ENCODE measurements around the gene VSIG10L. TPM values are rescaled to one million over a fixed set of nuclear protein-coding genes. Genes with fewer than 3 reads are reported as not detected.

Gene VSIG10L
- total RNA-seq, 2 experiments from 2014 or later = 0.11 to 0.14 TPM

DNA sequence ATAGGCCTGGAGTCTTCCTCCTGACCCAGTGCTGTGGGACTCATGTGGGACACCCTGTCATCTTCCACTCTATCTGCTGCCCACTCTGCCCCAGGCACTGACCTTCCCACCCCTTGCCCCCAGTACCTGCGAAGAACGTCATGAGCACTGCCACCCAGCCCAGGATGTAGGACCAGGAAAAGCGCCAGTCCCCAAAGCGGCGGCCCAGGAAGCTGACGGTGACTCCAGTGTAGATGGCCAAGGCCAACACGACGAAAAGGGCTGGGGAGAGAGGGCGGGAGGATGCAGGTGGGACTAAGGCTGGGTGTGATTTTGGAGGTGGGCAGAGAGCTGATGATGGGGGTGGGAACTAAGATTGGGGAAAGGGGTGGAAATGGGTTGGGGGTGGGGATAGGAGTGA lies 38.4 kb upstream of the VSIG10L start:
- Histone ChIP-seq H3K36me3 (ENCODE audit: insufficient read depth, low read length) (no peaks in the 10 kb centered on the region), H3K27ac (ENCODE audit: low read depth in 1 of 2, low read length in 2 of 2) (no peak overlapping the region), H3K4me3 (ENCODE audit: low read length) (no peak overlapping the region), H3K9me3 (ENCODE audit: control insufficient read depth in 1 of 2, insufficient read depth in 1 of 2, low read length in 2 of 2) (peaks cover 6 to 10% of the 10 kb centered on the region in 2 experiments), H3K4me1 (ENCODE audit: insufficient read depth, low read length) (peaks cover 16% of the 10 kb centered on the region), H3K27me3 (ENCODE audit: control insufficient read depth in 1 of 2, insufficient read depth in 2 of 2, low read length in 2 of 2) (no peaks in the 10 kb centered on the region)
- CTCF ChIA-PET = no interaction called here
- peaks cover 13% of the 10 kb centered on the region for H3K4me1 Mint-ChIP-seq (ENCODE audit: low read depth)
- DNase-seq (no peak), ATAC-seq (ENCODE audit: poor library complexity) (no peak)
- H3K27me3 Mint-ChIP-seq = no peaks in the 10 kb centered on the region
- intact Hi-C loops (cut with DNase I, micrococcal nuclease) = no loop called here
- POLR2A ChIA-PET = no interaction called here
- H3K4me3 Mint-ChIP-seq = no peak overlapping the region
- no peaks in the 10 kb centered on the region for H3K36me3 Mint-ChIP-seq (ENCODE audit: low read depth)
- peaks cover 3% of the 10 kb centered on the region for H3K9me3 Mint-ChIP-seq
- TF ChIP-seq, protein P1, sequence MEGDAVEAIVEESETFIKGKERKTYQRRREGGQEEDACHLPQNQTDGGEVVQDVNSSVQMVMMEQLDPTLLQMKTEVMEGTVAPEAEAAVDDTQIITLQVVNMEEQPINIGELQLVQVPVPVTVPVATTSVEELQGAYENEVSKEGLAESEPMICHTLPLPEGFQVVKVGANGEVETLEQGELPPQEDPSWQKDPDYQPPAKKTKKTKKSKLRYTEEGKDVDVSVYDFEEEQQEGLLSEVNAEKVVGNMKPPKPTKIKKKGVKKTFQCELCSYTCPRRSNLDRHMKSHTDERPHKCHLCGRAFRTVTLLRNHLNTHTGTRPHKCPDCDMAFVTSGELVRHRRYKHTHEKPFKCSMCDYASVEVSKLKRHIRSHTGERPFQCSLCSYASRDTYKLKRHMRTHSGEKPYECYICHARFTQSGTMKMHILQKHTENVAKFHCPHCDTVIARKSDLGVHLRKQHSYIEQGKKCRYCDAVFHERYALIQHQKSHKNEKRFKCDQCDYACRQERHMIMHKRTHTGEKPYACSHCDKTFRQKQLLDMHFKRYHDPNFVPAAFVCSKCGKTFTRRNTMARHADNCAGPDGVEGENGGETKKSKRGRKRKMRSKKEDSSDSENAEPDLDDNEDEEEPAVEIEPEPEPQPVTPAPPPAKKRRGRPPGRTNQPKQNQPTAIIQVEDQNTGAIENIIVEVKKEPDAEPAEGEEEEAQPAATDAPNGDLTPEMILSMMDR (IDR thresholded peaks at IDR 0.05) = no peak
- H3K27ac Mint-ChIP-seq = no peak overlapping the region

DNA sequence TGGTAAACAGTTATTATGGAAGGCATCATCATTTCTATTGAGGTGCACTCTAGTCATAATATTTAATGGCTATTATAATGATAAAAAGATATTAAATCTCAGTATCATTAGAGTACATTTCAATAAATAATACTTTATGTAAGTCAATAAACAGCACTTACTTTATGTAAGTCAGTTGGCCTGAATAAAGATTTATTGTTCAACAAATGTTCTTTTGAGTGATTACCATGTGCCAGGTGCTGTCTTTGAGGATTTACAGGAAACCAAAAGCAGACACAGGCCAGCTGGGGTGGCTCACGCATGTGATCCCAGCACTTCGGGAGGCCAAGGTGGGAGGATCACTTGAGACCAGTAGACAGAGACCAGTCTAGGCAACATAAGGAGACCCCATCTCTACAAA lies 35.5 kb upstream of the VSIG10L start:
- H3K27ac ChIP-seq (ENCODE audit: low read depth in 1 of 2, low read length in 2 of 2) = no peak overlapping the region
- peaks cover 41% of the 10 kb centered on the region for H3K4me1 Mint-ChIP-seq (ENCODE audit: low read depth)
- H3K4me1 ChIP-seq (ENCODE audit: insufficient read depth, low read length) = peaks cover 44% of the 10 kb centered on the region
- no peak overlapping the region for H3K4me3 Mint-ChIP-seq
- POLR2A ChIA-PET = interaction anchor here (1.3 kb wide), 1 partner anchor 12 kb away, joined by 4 read pairs; the partner anchor contains the start of gene ETFB
- no peaks in the 10 kb centered on the region for H3K36me3 Mint-ChIP-seq (ENCODE audit: low read depth)
- H3K4me3 ChIP-seq (ENCODE audit: low read length) = no peak overlapping the region
- CTCF ChIA-PET = no interaction called here
- intact Hi-C loops (cut with DNase I, micrococcal nuclease) = no loop called here
- DNase-seq (no peak), ATAC-seq (ENCODE audit: poor library complexity) (no peak)
- H3K36me3 ChIP-seq (ENCODE audit: insufficient read depth, low read length) = no peaks in the 10 kb centered on the region
- TF ChIP-seq, protein P1 (IDR thresholded peaks at IDR 0.05) = no peak
- H3K9me3 ChIP-seq (ENCODE audit: control insufficient read depth in 1 of 2, insufficient read depth in 1 of 2, low read length in 2 of 2) = peaks cover 6 to 17% of the 10 kb centered on the region in 2 experiments
- H3K27ac Mint-ChIP-seq = no peak overlapping the region
- H3K27me3 Mint-ChIP-seq = no peaks in the 10 kb centered on the region
- H3K9me3 Mint-ChIP-seq = peaks cover 3% of the 10 kb centered on the region
- H3K27me3 ChIP-seq (ENCODE audit: control insufficient read depth in 1 of 2, insufficient read depth in 2 of 2, low read length in 2 of 2) = no peaks in the 10 kb centered on the region

DNA sequence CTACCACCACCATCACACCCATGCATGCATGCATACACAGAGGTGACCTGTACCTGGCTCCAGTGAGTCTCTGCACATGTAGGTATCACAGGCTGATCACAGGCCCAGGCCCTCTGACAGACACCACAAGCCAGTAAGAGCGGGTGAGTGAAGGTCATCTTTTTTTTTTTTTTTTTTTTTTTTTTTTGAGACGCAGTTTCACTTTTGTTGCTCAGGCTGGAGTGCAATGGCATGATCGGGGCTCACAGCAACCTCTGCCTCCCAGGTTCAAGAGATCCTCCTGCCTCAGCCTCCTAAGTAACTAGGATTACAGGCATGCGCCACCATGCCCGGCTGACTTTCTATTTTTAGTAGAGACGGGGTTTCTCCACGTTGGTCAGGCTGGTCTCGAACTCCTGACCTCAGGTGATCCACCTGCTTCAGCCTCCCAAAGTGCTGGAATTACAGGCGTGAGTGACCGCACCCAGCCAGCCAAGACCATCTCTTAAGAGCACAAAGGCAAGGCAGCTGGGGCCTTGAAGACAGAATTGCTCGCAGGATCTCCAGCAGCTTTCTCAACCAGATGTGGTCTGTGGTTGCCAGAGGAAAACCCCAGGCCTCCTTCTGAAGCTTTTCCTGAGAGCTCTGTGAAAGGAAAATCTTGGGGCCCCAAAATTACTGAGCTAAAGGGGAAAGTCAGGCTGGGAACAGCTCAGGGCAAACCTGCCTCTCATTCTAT lies 33.7 kb upstream of the VSIG10L start:
- Histone ChIP-seq H3K9me3 (ENCODE audit: control insufficient read depth in 1 of 2, insufficient read depth in 1 of 2, low read length in 2 of 2) (peaks cover 0 to 11% of the 10 kb centered on the region in 2 experiments), H3K4me3 (ENCODE audit: low read length) (no peak overlapping the region), H3K27ac (ENCODE audit: low read depth in 1 of 2, low read length in 2 of 2) (peak overlapping the region in 1 of 2 donors; percentile 15), H3K36me3 (ENCODE audit: insufficient read depth, low read length) (no peaks in the 10 kb centered on the region), H3K4me1 (ENCODE audit: insufficient read depth, low read length) (peaks cover 59% of the 10 kb centered on the region), H3K27me3 (ENCODE audit: control insufficient read depth in 1 of 2, insufficient read depth in 2 of 2, low read length in 2 of 2) (no peaks in the 10 kb centered on the region)
- H3K9me3 Mint-ChIP-seq = peaks cover 3% of the 10 kb centered on the region
- CTCF ChIA-PET = interaction anchor here (1.5 kb wide), 1 partner anchor 32 kb away, joined by 3 read pairs; no protein-coding TSS in a partner anchor
- H3K4me3 Mint-ChIP-seq = peak overlapping the region; percentile 11
- intact Hi-C loops (cut with DNase I, micrococcal nuclease) = no loop called here
- POLR2A ChIA-PET = interaction anchor here (1.1 kb wide), 1 partner anchor 21 kb away, joined by 3 read pairs; no protein-coding TSS in a partner anchor
- DNase-seq (peak in 5 of 14 experiments; percentile 5 to 70 (median 65)), ATAC-seq (ENCODE audit: poor library complexity) (no peak)
- TF ChIP-seq, protein P1 (IDR thresholded peaks at IDR 0.05) = no peak
- H3K27ac Mint-ChIP-seq = peak overlapping the region; percentile 2
- no peaks in the 10 kb centered on the region for H3K36me3 Mint-ChIP-seq (ENCODE audit: low read depth)
- peaks cover 58% of the 10 kb centered on the region for H3K4me1 Mint-ChIP-seq (ENCODE audit: low read depth)
- H3K27me3 Mint-ChIP-seq = no peaks in the 10 kb centered on the region

Measured in CD4-positive, alpha-beta T cell (primary cell).